ENCODE data around the gene SPINK2. TPM values are rescaled to one million over a fixed set of nuclear protein-coding genes. Genes with fewer than 3 reads are reported as not detected.

SPINK2 gene
- total and polyA plus RNA-seq, 2 of the 8 experiments (the other 6 are each of a cell fraction or from before 2014, with no cell fraction given) = 0.89 to 1.4 TPM

DNA sequence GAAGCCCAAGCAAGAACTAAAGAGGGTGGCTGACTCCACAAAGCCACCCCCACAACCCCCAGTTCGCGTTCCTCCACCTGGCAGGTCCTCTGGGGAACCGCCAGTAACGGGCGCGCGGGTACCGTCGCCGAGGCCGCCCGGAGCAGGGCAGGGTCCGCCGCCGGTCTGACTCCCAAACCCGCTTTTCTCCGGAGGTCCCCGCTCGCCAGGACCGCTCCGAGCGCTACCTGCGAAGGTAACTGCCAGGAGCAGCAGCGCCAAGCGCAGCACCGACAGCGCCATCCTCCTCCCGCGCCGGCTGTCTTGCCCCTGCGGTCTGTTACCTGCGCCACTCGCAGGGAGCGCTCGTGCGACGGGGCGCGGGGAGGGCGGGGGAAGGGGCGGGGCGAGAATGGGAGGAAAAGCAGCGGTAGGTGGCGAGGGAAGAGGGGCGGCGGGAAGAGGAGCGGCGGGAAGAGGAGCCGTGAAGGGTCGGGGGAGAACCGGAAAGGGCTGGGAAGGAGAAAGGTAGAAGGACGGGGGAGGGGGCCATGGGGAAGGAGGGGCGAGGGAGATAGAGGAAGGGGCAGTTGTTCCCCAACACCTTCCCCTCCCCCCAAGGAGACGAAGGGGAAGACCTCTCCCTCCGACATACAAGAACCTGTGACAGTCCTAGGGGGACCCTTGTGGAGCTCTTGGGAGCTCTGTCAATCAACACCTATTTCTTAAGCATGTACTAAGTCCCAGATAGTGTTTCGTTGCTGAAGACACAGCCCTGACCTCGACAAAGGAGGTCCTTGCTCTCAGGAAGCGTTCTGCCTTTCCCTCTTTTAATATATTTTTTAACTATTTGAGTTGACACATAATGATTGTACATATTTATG lies at the start of gene SPINK2 (continued):
- TF ChIP-seq RNF2 (IDR thresholded peaks at IDR 0.05; ENCODE audit: borderline replicate concordance, low read depth, low read length, missing control alignments, poor library complexity, severe bottlenecking) (no peak), TAF1 (IDR thresholded peaks at IDR 0.05; ENCODE audit: low read depth, low read length) (peak; percentile 80), EGR1 (IDR thresholded peaks at IDR 0.05; ENCODE audit: borderline replicate concordance, low read depth, low read length) (0 out of 2 replicates have a peak, but pooled peaks have one; percentile 12), POU5F1 (IDR thresholded peaks at IDR 0.05; ENCODE audit: low read depth, low read length) (no peak), SAP30 (IDR thresholded peaks at IDR 0.05; ENCODE audit: insufficient read depth, insufficient replicate concordance, low read length) (no peak), NANOG (IDR thresholded peaks at IDR 0.05; ENCODE audit: insufficient read depth, low read depth, low read length, poor library complexity, severe bottlenecking) (no peak), CHD1 (IDR thresholded peaks at IDR 0.05; ENCODE audit: low read depth, low read length) (no peak), ASH2L (IDR thresholded peaks at IDR 0.05; ENCODE audit: low read length) (peak; percentile 44), EP300 (IDR thresholded peaks at IDR 0.05; ENCODE audit: borderline replicate concordance in 1 of 2, low read depth in 2 of 2, low read length in 2 of 2) (no peak), RBBP5 (IDR thresholded peaks at IDR 0.05; ENCODE audit: borderline replicate concordance, low read depth, low read length) (no peak; the same call in 1 of the 2 replicates), SP4 (IDR thresholded peaks at IDR 0.05; ENCODE audit: low read length) (no peak), SRF (IDR thresholded peaks at IDR 0.05; ENCODE audit: low read depth, low read length) (no peak), TBP (IDR thresholded peaks at IDR 0.05; ENCODE audit: low read depth, low read length) (peak; percentile 27; the same call in 1 of the 2 replicates), KDM5A (IDR thresholded peaks at IDR 0.05; ENCODE audit: low read length) (no peak), ATF3 (IDR thresholded peaks at IDR 0.05; ENCODE audit: insufficient read depth, low read depth, low read length) (no peak), JUN (IDR thresholded peaks at IDR 0.05; ENCODE audit: low read depth, low read length) (no peak), USF2 (IDR thresholded peaks at IDR 0.05; ENCODE audit: low read length) (no peak), CREB1 (IDR thresholded peaks at IDR 0.05) (no peak), RXRA (IDR thresholded peaks at IDR 0.05; ENCODE audit: insufficient read depth, low read depth, low read length) (no peak), GTF2F1 (IDR thresholded peaks at IDR 0.05; ENCODE audit: borderline replicate concordance, low read depth, low read length) (no peak)
- TF ChIP-seq, protein P1, sequence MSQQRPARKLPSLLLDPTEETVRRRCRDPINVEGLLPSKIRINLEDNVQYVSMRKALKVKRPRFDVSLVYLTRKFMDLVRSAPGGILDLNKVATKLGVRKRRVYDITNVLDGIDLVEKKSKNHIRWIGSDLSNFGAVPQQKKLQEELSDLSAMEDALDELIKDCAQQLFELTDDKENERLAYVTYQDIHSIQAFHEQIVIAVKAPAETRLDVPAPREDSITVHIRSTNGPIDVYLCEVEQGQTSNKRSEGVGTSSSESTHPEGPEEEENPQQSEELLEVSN (IDR thresholded peaks at IDR 0.05) = no peak

Measured in H1 (cell line).